Measurements from ENCODE around the gene UBXN11. TPM values are rescaled to one million over a fixed set of nuclear protein-coding genes. Genes with fewer than 3 reads are reported as not detected.

Gene UBXN11
- polyA plus RNA-seq, 1 of the 3 experiments (the other 2 are of a cell fraction), result 30.6 TPM

DNA sequence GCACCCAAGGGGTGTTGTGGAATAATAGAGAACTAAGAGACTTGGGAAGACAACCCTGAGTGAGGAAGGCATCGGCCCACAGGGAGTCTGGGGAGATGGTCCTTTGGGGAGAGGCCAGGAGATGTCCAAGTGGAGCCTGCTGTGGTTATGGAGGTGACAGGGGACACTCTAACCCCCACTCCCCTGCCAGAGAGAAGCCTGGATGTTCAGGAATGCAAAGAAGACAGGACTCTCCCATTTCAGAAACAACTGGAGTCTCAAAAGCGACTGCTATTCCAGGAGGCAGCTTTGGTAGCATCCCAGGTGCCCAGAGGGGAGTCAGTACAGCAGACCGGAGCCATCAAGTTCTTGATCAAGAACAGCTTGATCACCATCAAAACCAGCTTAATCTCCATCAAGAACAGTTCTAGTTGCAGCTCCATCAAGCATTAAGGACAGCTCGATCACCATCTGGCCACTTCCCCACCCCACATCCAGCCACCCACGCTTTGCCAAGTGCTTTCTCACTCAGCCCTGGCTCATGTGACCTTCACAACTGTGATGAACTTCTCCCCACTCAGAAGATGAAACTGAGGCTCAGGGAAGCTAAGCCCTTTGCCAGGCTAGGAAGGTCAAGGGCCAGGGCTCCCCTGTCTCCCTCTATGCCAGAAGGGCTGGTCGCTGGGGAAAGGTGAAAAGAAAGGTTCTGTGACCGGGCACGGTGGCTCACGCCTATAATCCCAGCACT lies 12.1 kb upstream of the UBXN11 start:
- CTCF ChIA-PET, result interaction anchor here (1.0 to 10.4 kb wide), 5 partner anchors 11 to 85 kb away, joined by 3 to 213 read pairs (median 4); partner anchors contain the start of genes CEP85 and SH3BGRL3
- Histone ChIP-seq H3K27ac (ENCODE audit: low read depth in 2 of 2, low read length in 1 of 2) (no peak overlapping the region), H3K27me3 (ENCODE audit: insufficient read depth) (peaks cover 8% of the 10 kb centered on the region; the same call in 1 of the 2 replicates), H3K36me3 (replicated peaks in 1 of 2; ENCODE audit: control insufficient read depth in 1 of 2, insufficient read depth in 2 of 2, low read length in 1 of 2) (no peaks in the 10 kb centered on the region), H3K9me2 (no peaks in the 10 kb centered on the region), H3K4me2 (no peak overlapping the region), H4K20me1 (ENCODE audit: insufficient read depth) (no peaks in the 10 kb centered on the region), H3K4me1 (ENCODE audit: control insufficient read depth in 1 of 2, insufficient read depth in 2 of 2, low read depth in 1 of 2, low read length in 1 of 2) (peaks cover 0 to 3% of the 10 kb centered on the region in 2 experiments; a peak in 1 of 4 replicates), H3K79me2 (ENCODE audit: insufficient read depth) (no peaks in the 10 kb centered on the region), H3K9me3 (no peaks in the 10 kb centered on the region), H3K9ac (no peak overlapping the region), H2AFZ (ENCODE audit: low read depth) (no peak overlapping the region), H3F3A (replicated peaks; ENCODE audit: insufficient read depth) (no peaks in the 10 kb centered on the region), H3K4me3 (ENCODE audit: low read depth in 2 of 2, low read length in 1 of 2) (no peak overlapping the region)
- DNase-seq, result no peak
- TF ChIP-seq CTCF (IDR thresholded peaks at IDR 0.05) (no peak), FOSL2 (IDR thresholded peaks at IDR 0.05; ENCODE audit: borderline replicate concordance, low read depth) (no peak), NFIC (IDR thresholded peaks at IDR 0.05; ENCODE audit: borderline replicate concordance) (no peak), YY1 (IDR thresholded peaks at IDR 0.05; ENCODE audit: low read depth) (no peak), TAF1 (IDR thresholded peaks at IDR 0.05; ENCODE audit: borderline replicate concordance, low read depth, low read length) (no peak), RXRA (IDR thresholded peaks at IDR 0.05; ENCODE audit: borderline replicate concordance, low read depth) (no peak), MEF2A (IDR thresholded peaks at IDR 0.05; ENCODE audit: borderline replicate concordance, low read depth) (no peak), RAD21 (IDR thresholded peaks at IDR 0.05; ENCODE audit: low read length) (no peak), EP300 (IDR thresholded peaks at IDR 0.05; ENCODE audit: borderline replicate concordance in 1 of 2, low read depth in 1 of 2, low read length in 1 of 2) (no peak), CHD2 (IDR thresholded peaks at IDR 0.05; ENCODE audit: low read length, partially characterized antibody) (no peak), SIN3A (IDR thresholded peaks at IDR 0.05; ENCODE audit: borderline replicate concordance, low read depth, low read length) (no peak), EZH2phosphoT487 (IDR thresholded peaks at IDR 0.05; ENCODE audit: borderline replicate concordance, low read depth) (no peak), FOXM1 (IDR thresholded peaks at IDR 0.05; ENCODE audit: low read depth) (no peak), RFX5 (IDR thresholded peaks at IDR 0.05; ENCODE audit: low read length) (no peak), GABPA (IDR thresholded peaks at IDR 0.05; ENCODE audit: low read depth) (no peak), GATA2 (CRISPR knock-in tag; IDR thresholded peaks at IDR 0.05) (no peak)
- TF ChIP-seq, protein P1, sequence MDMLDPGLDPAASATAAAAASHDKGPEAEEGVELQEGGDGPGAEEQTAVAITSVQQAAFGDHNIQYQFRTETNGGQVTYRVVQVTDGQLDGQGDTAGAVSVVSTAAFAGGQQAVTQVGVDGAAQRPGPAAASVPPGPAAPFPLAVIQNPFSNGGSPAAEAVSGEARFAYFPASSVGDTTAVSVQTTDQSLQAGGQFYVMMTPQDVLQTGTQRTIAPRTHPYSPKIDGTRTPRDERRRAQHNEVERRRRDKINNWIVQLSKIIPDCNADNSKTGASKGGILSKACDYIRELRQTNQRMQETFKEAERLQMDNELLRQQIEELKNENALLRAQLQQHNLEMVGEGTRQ (IDR thresholded peaks at IDR 0.05; ENCODE audit: borderline replicate concordance, low read depth, low read length), result no peak
- TF ChIP-seq, protein P2, sequence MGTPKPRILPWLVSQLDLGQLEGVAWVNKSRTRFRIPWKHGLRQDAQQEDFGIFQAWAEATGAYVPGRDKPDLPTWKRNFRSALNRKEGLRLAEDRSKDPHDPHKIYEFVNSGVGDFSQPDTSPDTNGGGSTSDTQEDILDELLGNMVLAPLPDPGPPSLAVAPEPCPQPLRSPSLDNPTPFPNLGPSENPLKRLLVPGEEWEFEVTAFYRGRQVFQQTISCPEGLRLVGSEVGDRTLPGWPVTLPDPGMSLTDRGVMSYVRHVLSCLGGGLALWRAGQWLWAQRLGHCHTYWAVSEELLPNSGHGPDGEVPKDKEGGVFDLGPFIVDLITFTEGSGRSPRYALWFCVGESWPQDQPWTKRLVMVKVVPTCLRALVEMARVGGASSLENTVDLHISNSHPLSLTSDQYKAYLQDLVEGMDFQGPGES (IDR thresholded peaks at IDR 0.05; ENCODE audit: low read depth, low read length), result no peak
- TF ChIP-seq, protein P3, sequence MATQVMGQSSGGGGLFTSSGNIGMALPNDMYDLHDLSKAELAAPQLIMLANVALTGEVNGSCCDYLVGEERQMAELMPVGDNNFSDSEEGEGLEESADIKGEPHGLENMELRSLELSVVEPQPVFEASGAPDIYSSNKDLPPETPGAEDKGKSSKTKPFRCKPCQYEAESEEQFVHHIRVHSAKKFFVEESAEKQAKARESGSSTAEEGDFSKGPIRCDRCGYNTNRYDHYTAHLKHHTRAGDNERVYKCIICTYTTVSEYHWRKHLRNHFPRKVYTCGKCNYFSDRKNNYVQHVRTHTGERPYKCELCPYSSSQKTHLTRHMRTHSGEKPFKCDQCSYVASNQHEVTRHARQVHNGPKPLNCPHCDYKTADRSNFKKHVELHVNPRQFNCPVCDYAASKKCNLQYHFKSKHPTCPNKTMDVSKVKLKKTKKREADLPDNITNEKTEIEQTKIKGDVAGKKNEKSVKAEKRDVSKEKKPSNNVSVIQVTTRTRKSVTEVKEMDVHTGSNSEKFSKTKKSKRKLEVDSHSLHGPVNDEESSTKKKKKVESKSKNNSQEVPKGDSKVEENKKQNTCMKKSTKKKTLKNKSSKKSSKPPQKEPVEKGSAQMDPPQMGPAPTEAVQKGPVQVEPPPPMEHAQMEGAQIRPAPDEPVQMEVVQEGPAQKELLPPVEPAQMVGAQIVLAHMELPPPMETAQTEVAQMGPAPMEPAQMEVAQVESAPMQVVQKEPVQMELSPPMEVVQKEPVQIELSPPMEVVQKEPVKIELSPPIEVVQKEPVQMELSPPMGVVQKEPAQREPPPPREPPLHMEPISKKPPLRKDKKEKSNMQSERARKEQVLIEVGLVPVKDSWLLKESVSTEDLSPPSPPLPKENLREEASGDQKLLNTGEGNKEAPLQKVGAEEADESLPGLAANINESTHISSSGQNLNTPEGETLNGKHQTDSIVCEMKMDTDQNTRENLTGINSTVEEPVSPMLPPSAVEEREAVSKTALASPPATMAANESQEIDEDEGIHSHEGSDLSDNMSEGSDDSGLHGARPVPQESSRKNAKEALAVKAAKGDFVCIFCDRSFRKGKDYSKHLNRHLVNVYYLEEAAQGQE (IDR thresholded peaks at IDR 0.05; ENCODE audit: low read depth, low read length), result no peak
- TF ChIP-seq, protein P4, sequence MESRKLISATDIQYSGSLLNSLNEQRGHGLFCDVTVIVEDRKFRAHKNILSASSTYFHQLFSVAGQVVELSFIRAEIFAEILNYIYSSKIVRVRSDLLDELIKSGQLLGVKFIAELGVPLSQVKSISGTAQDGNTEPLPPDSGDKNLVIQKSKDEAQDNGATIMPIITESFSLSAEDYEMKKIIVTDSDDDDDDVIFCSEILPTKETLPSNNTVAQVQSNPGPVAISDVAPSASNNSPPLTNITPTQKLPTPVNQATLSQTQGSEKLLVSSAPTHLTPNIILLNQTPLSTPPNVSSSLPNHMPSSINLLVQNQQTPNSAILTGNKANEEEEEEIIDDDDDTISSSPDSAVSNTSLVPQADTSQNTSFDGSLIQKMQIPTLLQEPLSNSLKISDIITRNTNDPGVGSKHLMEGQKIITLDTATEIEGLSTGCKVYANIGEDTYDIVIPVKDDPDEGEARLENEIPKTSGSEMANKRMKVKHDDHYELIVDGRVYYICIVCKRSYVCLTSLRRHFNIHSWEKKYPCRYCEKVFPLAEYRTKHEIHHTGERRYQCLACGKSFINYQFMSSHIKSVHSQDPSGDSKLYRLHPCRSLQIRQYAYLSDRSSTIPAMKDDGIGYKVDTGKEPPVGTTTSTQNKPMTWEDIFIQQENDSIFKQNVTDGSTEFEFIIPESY (IDR thresholded peaks at IDR 0.05; ENCODE audit: borderline replicate concordance, low read depth), result no peak
- POLR2A ChIA-PET, result no interaction called here
- WGBS (ENCODE audit: low lambda C conversion rate), result 75% methylated on average over 7 of the region's 9 CpGs
